AG09319 (cell line): ENCODE measurements around the gene TMSB15A.
"Not testable (repeated sequence)": the region's sequence is repeated elsewhere in the genome, so short reads cannot be mapped to it uniquely, and the experiment has no call there.

Experiments used
- DNase-seq: peaks from one replicate; pipeline ENCODE4 v3.0.0-alpha.2; 2010; ENCODE audit warnings: low read depth; ENCODE audit errors: extremely low read depth
- TF ChIP-seq, protein P1 (sequence below): IDR thresholded peaks from 2 replicates; pipeline ENCODE4 v1.5.1; 2011; ENCODE audit warnings: low read depth, mild to moderate bottlenecking, inconsistent platforms, low read length, moderate library complexity

The TMSB15A gene

GRCh38 chrX:102515975-102516941 lies at the start of gene TMSB15A:
Gene TMSB15A, minus strand, starts transcription at chrX:102516739.
- no peak for DNase-seq
- TF ChIP-seq, protein P1, sequence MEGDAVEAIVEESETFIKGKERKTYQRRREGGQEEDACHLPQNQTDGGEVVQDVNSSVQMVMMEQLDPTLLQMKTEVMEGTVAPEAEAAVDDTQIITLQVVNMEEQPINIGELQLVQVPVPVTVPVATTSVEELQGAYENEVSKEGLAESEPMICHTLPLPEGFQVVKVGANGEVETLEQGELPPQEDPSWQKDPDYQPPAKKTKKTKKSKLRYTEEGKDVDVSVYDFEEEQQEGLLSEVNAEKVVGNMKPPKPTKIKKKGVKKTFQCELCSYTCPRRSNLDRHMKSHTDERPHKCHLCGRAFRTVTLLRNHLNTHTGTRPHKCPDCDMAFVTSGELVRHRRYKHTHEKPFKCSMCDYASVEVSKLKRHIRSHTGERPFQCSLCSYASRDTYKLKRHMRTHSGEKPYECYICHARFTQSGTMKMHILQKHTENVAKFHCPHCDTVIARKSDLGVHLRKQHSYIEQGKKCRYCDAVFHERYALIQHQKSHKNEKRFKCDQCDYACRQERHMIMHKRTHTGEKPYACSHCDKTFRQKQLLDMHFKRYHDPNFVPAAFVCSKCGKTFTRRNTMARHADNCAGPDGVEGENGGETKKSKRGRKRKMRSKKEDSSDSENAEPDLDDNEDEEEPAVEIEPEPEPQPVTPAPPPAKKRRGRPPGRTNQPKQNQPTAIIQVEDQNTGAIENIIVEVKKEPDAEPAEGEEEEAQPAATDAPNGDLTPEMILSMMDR, result no peak

- TF ChIP-seq, protein P1, result no peak
- no peak for DNase-seq
These were observed 44.0 kb upstream of the TMSB15A start for GRCh38 chrX:102560423-102561068.

DNA sequence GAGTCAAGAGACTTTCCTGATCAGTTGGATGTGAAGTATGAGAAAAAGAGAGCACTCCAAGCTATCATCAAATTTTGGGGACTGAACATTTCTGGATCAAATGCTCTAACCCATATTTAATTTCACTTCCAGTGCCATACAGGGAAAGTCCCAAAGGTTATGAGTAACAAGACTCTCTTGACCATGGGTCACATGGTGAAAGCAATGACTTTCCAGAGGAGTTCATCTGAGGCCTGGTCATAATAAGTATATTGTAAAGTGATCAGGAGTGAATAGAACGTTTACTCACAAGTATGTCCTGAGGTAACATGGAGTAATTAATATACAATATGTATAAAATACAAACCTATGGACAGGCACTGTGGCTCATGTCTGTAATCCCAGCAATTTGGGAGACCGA lies 42.1 kb upstream of the TMSB15A start:
- TF ChIP-seq, protein P1, result no peak
- DNase-seq, result no peak

DNA sequence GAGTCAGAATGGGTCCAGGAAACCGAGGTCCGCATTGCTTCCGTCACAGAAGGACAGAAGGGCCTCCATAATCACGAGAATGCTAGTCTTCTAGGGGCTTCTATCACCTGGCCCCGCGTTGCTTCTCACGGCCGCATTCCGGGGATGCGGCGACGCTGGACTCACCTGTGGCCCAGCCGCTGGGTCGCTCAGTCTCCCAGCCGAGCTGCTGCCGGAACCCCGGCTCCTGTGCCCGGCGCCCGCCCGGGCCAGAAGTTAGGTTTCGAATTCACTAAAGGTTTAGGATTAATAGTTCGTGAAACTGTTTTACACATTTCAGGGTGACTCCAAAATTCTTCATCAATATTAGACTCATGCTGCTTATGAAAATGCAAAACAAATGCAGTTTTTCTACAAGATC lies 31.7 kb upstream of the TMSB15A start:
- no peak for DNase-seq
- TF ChIP-seq, protein P1, result no peak

DNA sequence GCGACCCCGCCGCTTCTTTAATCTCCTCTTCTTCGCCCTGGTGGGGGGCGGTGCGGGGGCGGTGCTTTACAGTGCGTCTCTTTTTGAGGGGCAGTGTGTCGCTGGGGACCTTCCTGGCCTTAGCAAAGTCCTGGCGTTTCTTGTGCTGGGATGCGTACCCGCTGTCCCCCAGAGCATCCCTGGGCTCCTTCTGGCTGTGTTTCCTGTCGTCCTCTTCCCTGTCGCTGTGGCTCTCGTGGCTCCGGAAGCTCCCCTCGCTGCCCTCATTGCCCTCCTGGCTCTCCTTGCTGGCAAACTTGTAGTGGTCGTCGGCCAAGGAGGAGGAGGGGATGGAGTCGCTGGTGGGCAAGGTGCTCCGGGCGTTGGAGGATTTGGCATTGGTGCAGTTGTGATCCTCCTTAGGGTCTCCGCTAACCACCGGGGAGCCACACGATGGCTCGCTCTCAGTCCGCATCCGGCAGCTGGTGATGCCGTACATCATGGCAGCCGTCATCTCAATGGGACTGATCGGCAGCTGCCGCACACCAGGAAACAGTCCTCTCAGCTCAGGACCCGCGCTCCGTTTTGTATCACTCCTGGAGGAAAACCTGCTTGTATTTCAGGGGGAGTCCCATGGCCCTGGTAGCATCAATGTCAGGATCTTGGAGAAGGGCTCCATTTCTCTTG lies 30.4 kb upstream of the TMSB15A start:
- DNase-seq, result no peak
- TF ChIP-seq, protein P1, result no peak

DNA sequence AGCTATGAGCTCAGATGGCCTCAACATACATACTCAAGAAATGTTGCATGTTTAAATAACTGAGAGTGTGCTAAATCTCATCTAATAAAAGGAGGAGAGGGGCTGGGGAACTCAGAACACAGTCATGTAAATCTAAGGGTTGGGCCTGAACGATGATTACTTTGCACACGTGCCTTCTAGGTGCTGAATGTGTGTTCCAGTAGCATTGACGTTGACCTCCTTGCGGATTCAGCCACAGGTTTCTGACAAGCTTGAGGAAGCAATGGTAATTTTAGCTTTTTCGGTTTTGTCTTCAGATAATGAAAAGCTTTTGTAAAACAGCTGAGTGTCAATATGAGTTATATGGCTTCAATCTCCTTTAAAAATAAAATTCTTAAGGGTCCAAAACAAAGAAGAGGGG lies 29.6 kb upstream of the TMSB15A start:
- DNase-seq, result not testable (repeated sequence)

- TF ChIP-seq, protein P1, result no peak
- no peak for DNase-seq
These were observed 19.4 kb upstream of the TMSB15A start for GRCh38 chrX:102535958-102536357.
